ENCODE results near the gene GRM8. TPM values are rescaled to one million over a fixed set of nuclear protein-coding genes. Genes with fewer than 3 reads are reported as not detected.

The GRM8 gene
- total RNA-seq, 6 experiments from 2014 or later, result not detected

DNA sequence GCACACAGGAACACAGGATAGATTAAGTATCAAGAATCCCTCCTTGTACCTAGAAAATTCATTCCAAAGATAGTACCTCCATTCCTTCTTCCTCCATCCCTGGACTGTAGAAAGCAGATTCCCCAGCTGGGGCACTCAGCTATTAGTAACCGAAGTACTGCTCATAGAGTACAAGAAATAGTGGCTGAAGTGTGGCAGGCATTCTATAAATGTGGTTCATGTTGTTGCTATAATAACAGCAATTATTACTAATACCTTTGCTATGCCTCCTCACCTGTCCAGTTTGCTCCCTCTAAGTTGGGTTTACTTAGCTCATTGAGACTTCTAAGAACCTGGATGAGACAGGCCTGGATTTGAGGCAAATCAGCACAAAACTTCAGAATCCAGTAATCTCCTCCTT is 453.2 kb downstream of the GRM8 start:
- H3K4me1 Mint-ChIP-seq (ENCODE audit: low read depth), result no peaks in the 10 kb centered on the region
- TF ChIP-seq, protein P1, sequence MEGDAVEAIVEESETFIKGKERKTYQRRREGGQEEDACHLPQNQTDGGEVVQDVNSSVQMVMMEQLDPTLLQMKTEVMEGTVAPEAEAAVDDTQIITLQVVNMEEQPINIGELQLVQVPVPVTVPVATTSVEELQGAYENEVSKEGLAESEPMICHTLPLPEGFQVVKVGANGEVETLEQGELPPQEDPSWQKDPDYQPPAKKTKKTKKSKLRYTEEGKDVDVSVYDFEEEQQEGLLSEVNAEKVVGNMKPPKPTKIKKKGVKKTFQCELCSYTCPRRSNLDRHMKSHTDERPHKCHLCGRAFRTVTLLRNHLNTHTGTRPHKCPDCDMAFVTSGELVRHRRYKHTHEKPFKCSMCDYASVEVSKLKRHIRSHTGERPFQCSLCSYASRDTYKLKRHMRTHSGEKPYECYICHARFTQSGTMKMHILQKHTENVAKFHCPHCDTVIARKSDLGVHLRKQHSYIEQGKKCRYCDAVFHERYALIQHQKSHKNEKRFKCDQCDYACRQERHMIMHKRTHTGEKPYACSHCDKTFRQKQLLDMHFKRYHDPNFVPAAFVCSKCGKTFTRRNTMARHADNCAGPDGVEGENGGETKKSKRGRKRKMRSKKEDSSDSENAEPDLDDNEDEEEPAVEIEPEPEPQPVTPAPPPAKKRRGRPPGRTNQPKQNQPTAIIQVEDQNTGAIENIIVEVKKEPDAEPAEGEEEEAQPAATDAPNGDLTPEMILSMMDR (IDR thresholded peaks at IDR 0.05), result no peak
- H3K36me3 Mint-ChIP-seq (ENCODE audit: low read depth), result no peaks in the 10 kb centered on the region
- no peak overlapping the region for H3K4me3 Mint-ChIP-seq
- H3K27me3 Mint-ChIP-seq (ENCODE audit: insufficient read depth), result no peaks in the 10 kb centered on the region
- no peaks in the 10 kb centered on the region for H3K9me3 Mint-ChIP-seq
- no peak overlapping the region for H3K27ac Mint-ChIP-seq
- no peak for DNase-seq

GRCh38 chr7:126792521-126792920 is 460.2 kb downstream of the GRM8 start:
- TF ChIP-seq, protein P1 (IDR thresholded peaks at IDR 0.05), result no peak
- Mint-ChIP-seq H3K27me3 (ENCODE audit: insufficient read depth) (no peaks in the 10 kb centered on the region), H3K9me3 (peaks cover 4% of the 10 kb centered on the region), H3K27ac (no peak overlapping the region), H3K4me1 (ENCODE audit: low read depth) (no peaks in the 10 kb centered on the region), H3K4me3 (no peak overlapping the region), H3K36me3 (ENCODE audit: low read depth) (no peaks in the 10 kb centered on the region)
- no peak for DNase-seq

DNA sequence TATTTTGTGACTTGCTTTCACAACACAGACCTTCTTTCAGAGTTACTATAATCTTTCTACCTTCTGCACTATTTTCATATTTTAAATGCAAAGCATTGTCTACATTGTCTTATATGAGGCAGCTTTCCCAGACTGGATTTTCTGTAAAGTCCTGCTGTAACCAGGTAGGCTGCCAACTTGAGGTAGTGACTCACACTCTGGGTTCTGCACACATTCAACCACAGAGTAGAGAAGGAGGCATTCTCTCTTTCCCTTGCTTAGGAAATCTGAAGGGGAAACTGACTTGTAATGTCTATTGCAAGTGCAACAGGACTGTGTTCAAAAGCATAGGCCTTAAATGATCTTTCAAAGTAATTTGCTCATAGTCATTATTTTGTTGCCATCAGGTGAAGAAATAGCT is 461.4 kb downstream of the GRM8 start:
- TF ChIP-seq, protein P1 (IDR thresholded peaks at IDR 0.05), result no peak
- Mint-ChIP-seq H3K27ac (no peak overlapping the region), H3K36me3 (ENCODE audit: low read depth) (no peaks in the 10 kb centered on the region), H3K27me3 (ENCODE audit: insufficient read depth) (no peaks in the 10 kb centered on the region), H3K9me3 (peaks cover 6% of the 10 kb centered on the region), H3K4me1 (ENCODE audit: low read depth) (no peaks in the 10 kb centered on the region), H3K4me3 (no peak overlapping the region)
- DNase-seq, result no peak

GRCh38 chr7:126790763-126791162 is 462.0 kb downstream of the GRM8 start:
- Mint-ChIP-seq H3K4me3 (no peak overlapping the region), H3K36me3 (ENCODE audit: low read depth) (no peaks in the 10 kb centered on the region), H3K4me1 (ENCODE audit: low read depth) (no peaks in the 10 kb centered on the region), H3K27me3 (ENCODE audit: insufficient read depth) (no peaks in the 10 kb centered on the region), H3K27ac (no peak overlapping the region), H3K9me3 (peaks cover 10% of the 10 kb centered on the region)
- TF ChIP-seq, protein P1 (IDR thresholded peaks at IDR 0.05), result peak; percentile 29
- no peak for DNase-seq

- H3K4me3 Mint-ChIP-seq, result no peak overlapping the region
- DNase-seq, result no peak
- peaks cover 14% of the 10 kb centered on the region for H3K9me3 Mint-ChIP-seq
- H3K4me1 Mint-ChIP-seq (ENCODE audit: low read depth), result no peaks in the 10 kb centered on the region
- H3K36me3 Mint-ChIP-seq (ENCODE audit: low read depth), result no peaks in the 10 kb centered on the region
- no peaks in the 10 kb centered on the region for H3K27me3 Mint-ChIP-seq (ENCODE audit: insufficient read depth)
- TF ChIP-seq, protein P1 (IDR thresholded peaks at IDR 0.05), result no peak
- H3K27ac Mint-ChIP-seq, result no peak overlapping the region
These were observed 469.1 kb downstream of the GRM8 start for GRCh38 chr7:126783613-126784012.

DNA sequence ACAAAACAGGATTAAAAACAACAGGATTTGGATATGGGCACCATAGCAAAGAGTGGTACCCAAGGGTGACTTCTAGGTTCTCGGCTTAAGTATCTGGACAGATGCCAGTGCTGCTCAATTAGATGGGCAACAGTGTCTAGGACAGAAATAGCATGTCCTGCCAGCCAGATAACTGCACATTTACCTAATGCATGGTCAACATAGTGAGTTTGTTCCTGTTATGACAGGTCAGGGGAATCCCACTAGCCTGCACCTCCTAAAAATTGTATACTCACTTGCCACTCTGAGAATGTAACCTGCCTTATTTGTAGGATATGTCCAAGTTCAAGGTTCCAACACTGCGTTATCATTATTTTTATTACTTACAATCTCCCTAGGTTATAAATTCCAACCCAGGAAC is 471.7 kb downstream of the GRM8 start:
- H3K4me1 Mint-ChIP-seq (ENCODE audit: low read depth), result no peaks in the 10 kb centered on the region

More for the DNA sequence above, 471.7 kb downstream of the GRM8 start:
- no peak for DNase-seq
- Mint-ChIP-seq H3K4me3 (no peak overlapping the region), H3K27ac (no peak overlapping the region), H3K27me3 (ENCODE audit: insufficient read depth) (no peaks in the 10 kb centered on the region; the same call in 1 of the 2 replicates), H3K9me3 (peaks cover 8% of the 10 kb centered on the region), H3K36me3 (ENCODE audit: low read depth) (no peaks in the 10 kb centered on the region)
- TF ChIP-seq, protein P1 (IDR thresholded peaks at IDR 0.05), result no peak
